ENCODE measurements around the gene SHLD2. TPM values are rescaled to one million over a fixed set of nuclear protein-coding genes. Genes with fewer than 3 reads are reported as not detected.

The SHLD2 gene
- total RNA-seq, 2 donors from 2014 or later, result 30.0 to 30.5 TPM

DNA sequence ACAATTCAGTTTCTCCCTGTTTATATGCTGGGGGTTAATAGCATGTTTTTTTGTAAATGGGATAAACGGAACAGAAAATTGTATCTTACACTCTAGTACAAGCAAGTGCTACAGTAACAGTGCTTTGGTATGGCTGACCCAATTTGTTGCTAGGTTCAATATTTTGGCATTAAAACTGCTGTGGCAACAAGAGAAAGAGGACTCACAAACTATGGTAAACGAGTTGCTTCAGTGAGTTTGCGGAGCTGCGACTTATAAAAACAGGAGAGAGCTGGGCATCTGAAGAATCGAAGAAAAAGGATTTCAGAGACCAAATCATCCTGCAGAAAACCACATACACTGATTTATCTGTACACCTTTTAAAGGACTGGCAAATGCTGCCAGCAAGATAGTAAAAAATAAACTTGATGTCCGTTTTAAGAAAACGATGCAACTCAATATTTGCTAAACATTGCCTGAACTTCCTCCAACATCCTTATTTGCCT is 2.6 kb upstream of the SHLD2 start:
- Histone ChIP-seq H3K4me1 (ENCODE audit: control insufficient read depth, insufficient read depth, low read length) (peaks cover 7% of the 10 kb centered on the region), H3K4me3 (ENCODE audit: low read length) (peak overlapping the region; percentile 92), H3K27me3 (ENCODE audit: control insufficient read depth, insufficient read depth, low read length, poor library complexity, severe bottlenecking) (no peaks in the 10 kb centered on the region), H3K36me3 (ENCODE audit: control insufficient read depth, insufficient read depth, low read length) (peaks cover 27% of the 10 kb centered on the region), H3K9me3 (ENCODE audit: control insufficient read depth, low read length) (no peaks in the 10 kb centered on the region), H3K9ac (ENCODE audit: extremely low read depth, low read length, poor library complexity, severe bottlenecking) (peak overlapping the region; percentile 65), H3K27ac (ENCODE audit: low read depth, low read length) (no peak overlapping the region)
- H3K36me3 Mint-ChIP-seq (ENCODE audit: low read depth), result peaks cover 21% of the 10 kb centered on the region
- H3K27me3 Mint-ChIP-seq (ENCODE audit: insufficient read depth), result no peaks in the 10 kb centered on the region
- H3K4me1 Mint-ChIP-seq, result peaks cover 23% of the 10 kb centered on the region
- no peak for TF ChIP-seq CTCF (conservative IDR thresholded peaks at IDR 0.05)
- DNase-seq, result no peak
- 16 to 25% methylated on average over 4 to 7 of the region's 7 CpGs for WGBS, 2 experiments (ENCODE audit: insufficient coverage in 1 of 2, insufficient read length in 1 of 2)
- peak overlapping the region; percentile 85 for H3K27ac Mint-ChIP-seq
- H3K9me3 Mint-ChIP-seq, result no peaks in the 10 kb centered on the region
- H3K4me3 Mint-ChIP-seq, result peak overlapping the region; percentile 85

DNA sequence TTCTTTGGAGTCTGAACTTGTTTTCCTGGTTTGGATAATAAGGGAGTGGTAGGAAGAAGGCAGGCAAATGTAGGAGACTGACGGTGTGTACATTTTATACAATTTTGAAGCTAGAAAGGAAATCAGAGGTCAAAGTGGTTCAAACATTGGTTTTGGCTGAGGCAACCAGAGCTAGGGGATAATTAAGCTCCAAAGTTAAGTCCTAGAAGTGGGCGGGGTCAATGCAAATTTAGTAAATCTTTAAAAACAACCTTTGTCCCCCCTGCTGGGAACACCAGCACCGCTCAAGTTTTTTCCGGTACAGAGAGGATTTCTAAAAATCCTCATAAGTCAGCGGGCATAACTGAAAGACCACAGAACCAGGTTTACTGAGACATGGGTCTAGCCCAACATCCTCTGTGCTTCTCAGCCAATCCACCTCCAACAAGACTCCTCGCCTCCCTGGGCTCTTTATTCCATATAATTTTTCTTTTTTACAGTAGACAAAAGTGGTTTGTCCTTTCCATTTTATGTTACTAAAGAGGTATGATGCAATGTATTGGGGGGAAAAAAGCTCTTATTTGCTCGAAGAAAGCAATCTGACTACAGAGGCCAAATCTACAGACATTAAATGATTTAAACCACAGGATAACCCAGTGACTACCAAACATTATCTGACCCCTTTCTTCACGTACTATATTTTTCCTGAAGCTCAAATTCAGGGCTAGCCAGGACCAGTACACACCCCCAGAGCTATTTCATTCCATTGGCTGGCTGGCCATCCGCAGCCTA is 2.0 kb upstream of the SHLD2 start:
- peaks cover 23% of the 10 kb centered on the region for H3K4me1 Mint-ChIP-seq
- peak overlapping the region; percentile 92 for H3K4me3 ChIP-seq (ENCODE audit: low read length)
- peaks cover 7% of the 10 kb centered on the region for H3K4me1 ChIP-seq (ENCODE audit: control insufficient read depth, insufficient read depth, low read length)
- H3K36me3 Mint-ChIP-seq (ENCODE audit: low read depth), result peaks cover 20% of the 10 kb centered on the region
- H3K27ac Mint-ChIP-seq, result peak overlapping the region; percentile 85
- peaks cover 24% of the 10 kb centered on the region for H3K36me3 ChIP-seq (ENCODE audit: control insufficient read depth, insufficient read depth, low read length)
- H3K9ac ChIP-seq (ENCODE audit: extremely low read depth, low read length, poor library complexity, severe bottlenecking), result peak overlapping the region; percentile 65
- H3K9me3 Mint-ChIP-seq, result no peaks in the 10 kb centered on the region
- no peak overlapping the region for H3K27ac ChIP-seq (ENCODE audit: low read depth, low read length)
- no peaks in the 10 kb centered on the region for H3K9me3 ChIP-seq (ENCODE audit: control insufficient read depth, low read length)
- no peaks in the 10 kb centered on the region for H3K27me3 Mint-ChIP-seq (ENCODE audit: insufficient read depth)
- peak; percentile 81 for DNase-seq
- TF ChIP-seq CTCF (conservative IDR thresholded peaks at IDR 0.05), result no peak
- peak overlapping the region; percentile 85 for H3K4me3 Mint-ChIP-seq
- WGBS, 2 experiments (ENCODE audit: insufficient coverage in 1 of 2, insufficient read length in 1 of 2), result 0% methylated on average over 4 to 8 of the region's 9 CpGs
- H3K27me3 ChIP-seq (ENCODE audit: control insufficient read depth, insufficient read depth, low read length, poor library complexity, severe bottlenecking), result no peaks in the 10 kb centered on the region

- Mint-ChIP-seq H3K27ac (peak overlapping the region; percentile 85), H3K27me3 (ENCODE audit: insufficient read depth) (no peaks in the 10 kb centered on the region), H3K9me3 (no peaks in the 10 kb centered on the region), H3K4me3 (peak overlapping the region; percentile 85), H3K36me3 (ENCODE audit: low read depth) (peaks cover 18% of the 10 kb centered on the region), H3K4me1 (peaks cover 23% of the 10 kb centered on the region)
- no peak overlapping the region for H3K27ac ChIP-seq (ENCODE audit: low read depth, low read length)
- H3K36me3 ChIP-seq (ENCODE audit: control insufficient read depth, insufficient read depth, low read length), result peaks cover 25% of the 10 kb centered on the region
- no peaks in the 10 kb centered on the region for H3K27me3 ChIP-seq (ENCODE audit: control insufficient read depth, insufficient read depth, low read length, poor library complexity, severe bottlenecking)
- no peak for TF ChIP-seq CTCF (conservative IDR thresholded peaks at IDR 0.05)
- H3K9me3 ChIP-seq (ENCODE audit: control insufficient read depth, low read length), result no peaks in the 10 kb centered on the region
- DNase-seq, result peak; percentile 83
- H3K4me3 ChIP-seq (ENCODE audit: low read length), result peak overlapping the region; percentile 92
- WGBS, 2 experiments (ENCODE audit: insufficient coverage in 1 of 2, insufficient read length in 1 of 2), result 0 to 1% methylated on average over 25 to 39 of the region's 39 CpGs
- H3K9ac ChIP-seq (ENCODE audit: extremely low read depth, low read length, poor library complexity, severe bottlenecking), result peak overlapping the region; percentile 65
- peaks cover 7% of the 10 kb centered on the region for H3K4me1 ChIP-seq (ENCODE audit: control insufficient read depth, insufficient read depth, low read length)
Measured at GRCh38 chr10:87093632-87094372, 1.2 kb upstream of the SHLD2 start.

Measured in endodermal cell (in vitro differentiated cells).